ENCODE results near the gene DIRAS1.

DNA sequence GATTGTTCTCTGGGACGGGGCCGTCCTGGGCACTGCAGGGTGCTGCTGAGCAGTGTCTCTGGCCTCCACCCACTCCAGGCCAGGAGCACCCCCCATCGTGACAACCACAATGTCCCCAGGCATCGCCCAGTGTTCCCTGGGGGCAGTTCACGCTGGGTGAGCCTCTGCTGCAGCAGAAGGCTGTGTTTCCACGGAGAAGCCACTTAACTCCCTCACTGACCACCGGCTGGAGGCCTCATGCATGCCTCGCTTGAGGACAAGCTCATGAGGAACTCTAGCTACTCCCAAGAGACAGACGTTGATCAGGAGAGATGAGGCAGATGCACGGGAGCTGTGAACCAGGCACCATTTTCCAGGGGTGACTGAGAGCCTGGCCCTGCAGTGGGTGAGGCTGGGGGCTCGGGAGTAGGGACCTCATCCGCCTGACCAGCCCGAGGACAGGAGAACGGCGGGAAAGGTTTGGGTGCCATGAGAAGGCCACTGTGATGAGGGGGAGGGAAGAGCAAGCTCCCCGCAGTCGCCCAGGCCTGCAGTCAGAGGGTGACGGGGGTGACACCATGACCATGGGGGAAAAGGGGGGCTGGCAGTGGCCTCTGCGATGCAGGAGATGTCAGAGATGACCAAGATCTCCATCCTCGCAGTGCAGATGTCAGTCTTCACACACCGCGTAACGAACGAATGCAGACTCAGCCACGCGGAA lies 13.6 kb upstream of the DIRAS1 start:
- TF ChIP-seq CTCF (IDR thresholded peaks at IDR 0.05) (no peak), POLR2A (IDR thresholded peaks at IDR 0.05) (no peak)

Measured in testis (tissue), 2 donors.